Muscle layer of colon (tissue), 2 donors: ENCODE results near the gene C5AR1.
A peak's percentile ranks its signal among the peaks of the same experiment; 100 is the strongest.
"Not testable (repeated sequence)": the region's sequence is repeated elsewhere in the genome, so short reads cannot be mapped to it uniquely, and the experiment has no call there.

Experiments
- H3K27ac ChIP-seq: one replicate; pipeline ENCODE4 v1.7.0; 2013; ENCODE audit warnings: low read depth, mild to moderate bottlenecking, low read length, moderate library complexity
- H3K27me3 ChIP-seq, 2 donors: one replicate each; pipeline ENCODE4 v1.7.0; 2013; ENCODE audit warnings: low read length in 2 of 2, mild to moderate bottlenecking in 2 of 2; ENCODE audit not compliant: insufficient read depth in 2 of 2, control insufficient read depth in 1 of 2
- H3K36me3 ChIP-seq: one replicate; pipeline ENCODE4 v1.7.0; 2013; ENCODE audit warnings: mild to moderate bottlenecking, low read length; ENCODE audit not compliant: insufficient read depth
- H3K4me1 ChIP-seq: one replicate; pipeline ENCODE4 v1.7.0; 2013; ENCODE audit warnings: mild to moderate bottlenecking, low read length; ENCODE audit not compliant: insufficient read depth
- H3K4me3 ChIP-seq, 2 donors: one replicate each; pipeline ENCODE4 v1.7.0; 2013; ENCODE audit warnings: low read length in 2 of 2, low read depth in 1 of 2, mild to moderate bottlenecking in 1 of 2, moderate library complexity in 1 of 2
- H3K9ac ChIP-seq: one replicate; pipeline ENCODE4 v1.7.0; 2013; ENCODE audit warnings: low read length
- H3K9me3 ChIP-seq: one replicate; pipeline ENCODE4 v1.7.0; 2013; ENCODE audit warnings: mild to moderate bottlenecking, low read length
- donor health status: abdominal sarcoma.
- donor health status: Adenocarcinoma of cecum.

The C5AR1 gene

DNA sequence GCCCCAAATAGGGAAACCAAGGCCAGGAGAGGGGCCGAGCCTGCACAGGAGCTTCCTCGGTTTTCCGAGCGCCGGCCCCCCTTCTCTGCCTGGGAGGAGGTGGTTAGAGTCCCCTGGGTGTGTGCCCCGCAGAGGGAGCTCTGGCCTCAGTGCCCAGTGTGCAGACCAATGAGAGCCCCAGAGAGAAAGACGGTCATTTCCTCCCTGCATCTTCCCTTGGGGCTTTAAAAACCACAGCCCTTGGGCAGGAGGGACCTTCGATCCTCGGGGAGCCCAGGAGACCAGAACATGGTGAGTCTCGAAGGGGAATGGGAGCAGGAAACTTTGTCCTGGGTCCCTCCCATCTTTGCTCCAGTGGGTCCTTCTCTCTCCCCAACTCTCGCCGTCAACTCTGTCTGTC is at the start of gene C5AR1:
C5AR1 (plus strand) TSS at position 254 of the 400 bp plus-strand sequence; CDS start at position 289, 35 bp downstream.
- H3K4me3 ChIP-seq: no peak within 1 kb of the TSS
- no peaks in the 10 kb centered on the region for H3K36me3 ChIP-seq
- no peaks in the 10 kb centered on the region for H3K9me3 ChIP-seq
- H3K4me1 ChIP-seq: peaks cover 5% of the 10 kb centered on the region
- H3K27ac ChIP-seq: no peak within 1 kb of the TSS
- H3K9ac ChIP-seq: no peak within 1 kb of the TSS
- H3K27me3 ChIP-seq: peaks cover 0 to 14% of the 10 kb centered on the region in 2 donors

DNA sequence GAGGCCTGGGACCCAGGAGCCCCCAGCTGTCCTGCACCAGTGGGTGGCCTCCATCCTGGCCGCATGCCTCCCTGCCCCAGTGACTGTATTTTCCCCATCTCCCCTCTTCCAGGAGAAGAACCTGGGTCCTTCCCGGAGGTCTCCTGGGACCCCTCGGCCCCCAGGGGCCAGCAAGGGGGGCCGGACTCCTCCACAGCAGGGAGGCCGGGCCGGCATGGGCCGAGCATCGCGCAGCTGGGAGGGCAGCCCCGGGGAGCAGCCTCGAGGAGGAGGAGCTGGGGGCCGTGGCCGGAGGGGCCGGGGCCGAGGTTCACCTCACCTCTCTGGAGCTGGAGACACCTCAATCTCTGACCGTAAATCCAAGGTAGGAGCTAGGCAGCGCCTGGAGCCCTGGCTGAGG is 49.2 kb upstream of the C5AR1 start:
- Histone ChIP-seq H3K36me3 (peaks cover 45% of the 10 kb centered on the region), H3K27ac (no peak overlapping the region), H3K4me3 (no peak overlapping the region), H3K9ac (no peak overlapping the region), H3K27me3 (no peaks in the 10 kb centered on the region), H3K9me3 (no peaks in the 10 kb centered on the region), H3K4me1 (peaks cover 23% of the 10 kb centered on the region)

DNA sequence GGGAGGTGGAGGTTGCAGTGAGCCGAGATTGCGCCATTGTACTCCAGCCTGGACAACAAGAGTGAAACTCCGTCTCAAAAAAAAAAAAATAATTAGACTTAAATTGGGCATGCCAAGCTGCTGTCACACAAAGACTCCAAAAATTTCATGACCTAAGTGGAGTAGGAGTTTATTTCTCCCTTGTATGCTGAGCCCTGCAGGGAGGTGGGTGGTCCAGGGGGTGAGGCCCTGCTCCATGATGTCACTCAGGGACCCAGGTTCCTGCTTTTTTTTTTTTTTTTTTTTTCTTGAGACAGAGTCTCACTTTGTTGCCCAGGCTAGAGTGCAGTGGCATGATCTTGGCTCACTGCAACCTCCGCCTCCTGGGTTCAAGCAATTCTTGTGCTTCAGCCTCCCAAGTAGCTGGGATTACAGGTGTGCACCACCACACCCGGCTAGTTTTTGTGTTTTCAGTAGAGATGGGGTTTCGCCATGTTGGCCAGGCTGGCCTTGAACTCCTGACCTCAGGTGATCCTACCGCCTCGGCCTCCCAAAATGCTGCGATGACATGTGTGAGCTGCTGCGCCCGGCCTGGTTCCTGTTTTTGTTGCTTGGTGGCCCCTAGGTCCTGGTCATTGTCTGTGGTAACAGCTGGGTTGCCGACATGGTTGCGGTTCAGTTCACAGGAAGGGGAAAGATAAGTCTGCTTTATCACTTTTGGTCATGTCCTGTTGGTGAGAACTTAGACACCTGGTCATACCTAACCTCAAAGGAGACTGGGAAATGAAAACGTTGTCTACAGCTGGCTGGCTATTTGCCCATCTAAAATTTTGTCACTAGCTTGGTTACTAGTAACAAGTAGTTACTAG is 47.5 kb upstream of the C5AR1 start:
- Histone ChIP-seq H3K4me1 (peaks cover 23% of the 10 kb centered on the region), H3K36me3 (peaks cover 54% of the 10 kb centered on the region)
- not testable (repeated sequence) for H3K27ac ChIP-seq, H3K27me3 ChIP-seq, H3K4me3 ChIP-seq, H3K9ac ChIP-seq, H3K9me3 ChIP-seq

DNA sequence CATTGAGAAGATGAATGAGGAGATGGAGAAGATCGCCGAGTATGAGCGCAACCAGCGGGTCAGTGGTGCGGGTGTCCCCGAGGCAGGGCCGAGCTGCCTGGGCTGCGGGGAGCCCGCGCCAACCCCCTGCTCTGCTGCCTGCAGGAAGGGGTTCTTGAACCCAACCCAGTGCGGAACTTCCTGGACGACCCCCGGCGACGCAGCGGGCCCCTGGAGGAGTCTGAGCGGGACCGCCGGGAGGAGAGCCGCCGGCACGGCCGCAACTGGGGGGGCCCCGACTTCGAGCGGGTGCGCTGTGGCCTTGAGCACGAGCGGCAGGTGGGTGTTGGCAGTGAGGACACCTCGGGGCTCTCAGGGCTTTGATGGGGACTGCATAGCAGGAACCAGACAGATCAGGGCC is 45.0 kb upstream of the C5AR1 start:
- peaks cover 51% of the 10 kb centered on the region for H3K36me3 ChIP-seq
- H3K4me3 ChIP-seq: no peak overlapping the region
- no peak overlapping the region for H3K27ac ChIP-seq
- H3K9ac ChIP-seq: no peak overlapping the region
- H3K9me3 ChIP-seq: no peaks in the 10 kb centered on the region
- H3K4me1 ChIP-seq: peaks cover 2% of the 10 kb centered on the region
- H3K27me3 ChIP-seq: no peaks in the 10 kb centered on the region

DNA sequence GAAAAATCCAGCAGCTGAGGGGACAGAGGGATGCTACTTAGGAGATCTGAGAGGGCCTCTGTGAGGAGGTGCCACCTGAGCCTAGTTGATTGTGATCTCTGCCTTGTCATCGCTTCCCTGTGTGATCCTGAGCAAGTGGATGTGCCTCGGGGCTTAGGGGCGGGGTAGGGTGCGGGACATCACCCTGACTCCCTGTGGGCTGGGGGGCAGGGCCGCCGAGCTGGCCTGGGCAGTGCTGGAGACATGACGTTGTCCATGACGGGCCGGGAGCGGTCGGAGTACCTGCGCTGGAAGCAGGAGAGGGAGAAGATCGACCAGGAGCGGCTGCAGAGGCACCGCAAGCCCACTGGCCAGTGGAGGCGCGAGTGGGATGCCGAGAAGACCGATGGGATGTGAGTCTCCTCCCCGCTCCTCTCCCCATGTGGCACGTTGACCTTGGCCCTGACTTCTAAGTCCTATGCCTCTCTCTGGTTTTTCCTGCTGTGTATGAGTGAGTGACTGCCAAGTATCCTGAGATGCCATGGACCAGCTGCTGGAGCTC is 43.2 kb upstream of the C5AR1 start:
- Histone ChIP-seq H3K9ac (no peak overlapping the region), H3K27me3 (no peaks in the 10 kb centered on the region), H3K27ac (no peak overlapping the region), H3K9me3 (no peaks in the 10 kb centered on the region), H3K4me1 (no peaks in the 10 kb centered on the region), H3K36me3 (peaks cover 47% of the 10 kb centered on the region), H3K4me3 (no peak overlapping the region)

DNA sequence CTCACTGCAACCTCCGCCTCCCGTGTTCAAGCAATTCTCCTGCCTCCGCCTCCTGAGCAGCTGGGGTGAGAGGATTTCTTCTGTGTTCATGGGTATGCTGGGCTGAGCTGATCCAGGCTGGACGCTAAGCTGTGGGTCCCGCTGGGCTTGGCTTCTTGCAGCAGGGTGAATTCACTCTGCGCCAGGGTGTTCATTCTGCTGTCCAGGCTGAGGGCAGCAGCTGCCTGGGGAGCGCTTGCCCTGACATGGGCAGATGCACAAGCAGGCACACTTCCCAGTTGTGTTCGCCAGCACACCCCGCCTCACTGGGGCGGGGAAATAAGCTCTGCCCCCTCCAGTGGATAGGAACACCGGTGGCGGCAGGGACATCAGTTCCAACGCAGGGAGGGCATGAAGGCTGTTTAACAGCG is 42.3 kb upstream of the C5AR1 start:
- Histone ChIP-seq H3K9me3 (no peaks in the 10 kb centered on the region), H3K36me3 (peaks cover 48% of the 10 kb centered on the region), H3K9ac (no peak overlapping the region), H3K4me1 (peaks cover 1% of the 10 kb centered on the region), H3K27me3 (no peaks in the 10 kb centered on the region), H3K27ac (no peak overlapping the region), H3K4me3 (no peak overlapping the region)

DNA sequence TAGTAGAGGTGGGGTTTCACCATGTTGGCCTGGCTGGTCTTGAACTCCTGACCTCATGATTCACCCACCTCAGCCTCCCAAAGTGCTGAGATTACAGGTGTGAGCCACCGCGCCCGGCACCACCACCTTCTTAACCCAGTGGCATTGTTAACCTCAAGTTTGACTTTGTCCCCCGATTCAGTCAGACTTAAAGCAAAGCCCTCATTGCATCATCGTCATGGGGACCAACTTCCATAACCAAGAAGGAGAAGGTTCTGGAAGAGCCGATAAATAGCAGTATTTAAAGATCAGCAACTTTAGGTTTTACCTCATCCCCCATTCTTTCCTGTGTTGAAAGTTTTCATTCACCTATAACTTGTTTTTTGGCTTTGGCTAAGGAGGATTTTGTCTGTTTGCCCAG is 41.6 kb upstream of the C5AR1 start:
- Histone ChIP-seq H3K27ac (no peak overlapping the region), H3K4me3 (no peak overlapping the region), H3K9me3 (no peaks in the 10 kb centered on the region), H3K36me3 (peaks cover 44% of the 10 kb centered on the region), H3K9ac (no peak overlapping the region), H3K4me1 (peaks cover 8% of the 10 kb centered on the region), H3K27me3 (no peaks in the 10 kb centered on the region)

DNA sequence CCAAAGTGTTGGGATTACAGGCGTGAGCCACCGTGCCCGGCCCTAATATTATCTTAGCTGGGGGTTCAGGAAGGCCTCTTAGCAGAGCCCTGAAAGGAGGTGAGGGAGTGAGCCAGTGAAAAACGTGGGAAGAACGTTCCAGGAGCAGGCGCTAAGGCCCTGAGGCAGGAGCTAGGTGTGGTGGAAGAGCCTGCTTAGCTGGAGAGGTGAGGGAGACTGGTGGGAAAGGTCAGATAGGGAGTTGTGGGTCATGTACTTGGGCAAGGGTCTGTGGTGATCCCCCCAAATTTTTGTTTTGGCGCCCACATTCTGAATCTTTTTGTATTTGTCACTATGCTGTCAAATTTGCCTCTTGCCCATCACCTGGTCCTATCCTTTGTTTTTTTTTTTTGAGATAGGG is 40.1 kb upstream of the C5AR1 start:
- Histone ChIP-seq H3K27me3 (no peaks in the 10 kb centered on the region), H3K36me3 (peaks cover 37% of the 10 kb centered on the region), H3K4me1 (peaks cover 8% of the 10 kb centered on the region), H3K4me3 (no peak overlapping the region), H3K9me3 (no peaks in the 10 kb centered on the region), H3K27ac (no peak overlapping the region), H3K9ac (no peak overlapping the region)

DNA sequence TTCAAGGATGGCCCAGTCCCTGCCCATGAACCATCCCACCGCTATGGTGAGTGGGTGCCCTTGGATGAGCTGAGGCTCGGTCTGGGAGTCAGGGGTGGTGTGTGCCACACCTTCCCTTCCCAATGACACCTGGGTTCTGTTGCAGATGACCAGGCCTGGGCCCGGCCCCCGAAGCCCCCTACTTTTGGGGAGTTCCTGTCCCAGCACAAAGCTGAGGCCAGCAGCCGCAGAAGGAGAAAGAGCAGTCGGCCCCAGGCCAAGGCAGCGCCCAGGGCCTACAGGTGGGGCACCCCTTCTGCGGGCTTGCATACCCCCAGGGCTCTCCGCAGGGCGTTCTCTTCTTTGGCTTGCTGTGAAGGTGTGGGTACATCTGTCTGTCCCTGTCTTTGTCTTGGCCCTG is 39.3 kb upstream of the C5AR1 start:
- peaks cover 10% of the 10 kb centered on the region for H3K4me1 ChIP-seq
- H3K4me3 ChIP-seq: no peak overlapping the region
- peaks cover 37% of the 10 kb centered on the region for H3K36me3 ChIP-seq
- H3K9ac ChIP-seq: no peak overlapping the region
- H3K27ac ChIP-seq: no peak overlapping the region
- H3K9me3 ChIP-seq: no peaks in the 10 kb centered on the region
- no peaks in the 10 kb centered on the region for H3K27me3 ChIP-seq

DNA sequence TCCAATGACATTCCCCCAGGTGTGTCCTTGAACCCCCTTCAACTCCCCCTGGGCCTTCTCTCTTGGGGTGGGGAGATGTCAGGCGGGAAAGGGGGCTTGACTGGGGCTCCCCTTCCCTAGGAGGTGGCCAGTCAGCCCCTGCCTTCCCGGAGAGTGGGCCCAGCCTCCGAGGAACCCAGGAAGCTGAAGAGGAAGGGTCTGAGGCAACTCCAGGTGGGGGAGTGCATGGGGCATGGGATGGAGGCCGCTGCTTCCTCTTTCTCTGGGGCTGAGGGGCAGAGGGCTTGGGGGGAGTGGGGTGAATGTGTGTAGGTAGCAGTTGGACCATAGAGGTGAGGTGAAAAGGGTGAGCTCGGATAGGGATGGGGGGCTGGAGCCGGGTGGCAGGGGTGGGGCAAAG is 37.7 kb upstream of the C5AR1 start:
- no peak overlapping the region for H3K4me3 ChIP-seq
- H3K36me3 ChIP-seq: peaks cover 28% of the 10 kb centered on the region
- no peaks in the 10 kb centered on the region for H3K27me3 ChIP-seq
- H3K27ac ChIP-seq: no peak overlapping the region
- H3K4me1 ChIP-seq: peaks cover 22% of the 10 kb centered on the region
- H3K9ac ChIP-seq: no peak overlapping the region
- H3K9me3 ChIP-seq: no peaks in the 10 kb centered on the region

DNA sequence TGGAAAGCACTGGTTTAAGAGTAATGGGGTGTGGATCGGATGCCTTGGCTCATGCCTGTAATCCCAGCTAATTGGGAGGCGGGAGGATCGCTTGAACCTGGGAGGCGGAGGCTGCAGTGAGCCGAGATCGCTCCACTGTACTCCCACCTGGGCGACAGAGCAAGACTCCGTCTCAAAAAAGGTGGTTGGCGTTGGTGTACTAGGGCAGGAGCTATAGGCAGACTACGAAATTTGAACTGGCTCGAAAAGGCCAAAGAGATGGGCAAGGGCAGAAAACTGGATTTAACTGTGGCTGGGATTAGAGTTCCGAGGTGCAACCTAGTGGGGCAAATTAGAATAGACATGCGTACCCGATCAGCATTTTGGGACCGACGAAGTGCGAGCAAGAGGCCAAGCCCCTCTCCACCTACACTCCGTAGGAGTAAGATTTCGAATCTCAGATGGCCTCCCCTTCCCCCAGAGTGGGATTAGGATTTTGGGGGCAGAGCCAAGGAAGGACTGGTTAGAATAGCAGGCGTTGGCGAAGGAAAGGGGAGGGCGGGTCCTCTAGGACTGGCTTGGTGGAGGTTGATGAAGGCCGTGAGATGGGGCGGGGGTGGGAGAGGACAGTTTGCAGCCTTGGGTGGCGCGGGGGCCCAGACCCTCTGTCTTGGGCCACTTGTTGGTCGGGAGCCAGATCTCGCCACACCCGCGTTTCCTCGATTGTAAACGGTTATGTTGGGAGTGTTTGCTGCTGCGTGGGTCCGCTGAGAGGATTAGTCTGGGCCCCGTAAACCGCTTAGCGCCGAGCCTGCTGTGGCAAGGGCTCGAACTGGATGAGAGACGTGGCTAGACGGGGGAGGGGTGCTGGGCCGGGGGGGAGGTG is 37.0 kb upstream of the C5AR1 start:
- H3K9ac ChIP-seq: peak overlapping the region; percentile 96

More for the DNA sequence above, 37.0 kb upstream of the C5AR1 start:
- Histone ChIP-seq H3K27me3 (no peaks in the 10 kb centered on the region), H3K27ac (peak overlapping the region; percentile 100), H3K36me3 (peaks cover 22% of the 10 kb centered on the region), H3K9me3 (no peaks in the 10 kb centered on the region), H3K4me3 (peak overlapping the region; percentile 90 to 98), H3K4me1 (peaks cover 24% of the 10 kb centered on the region)
